GM18526 (cell line): ENCODE results near the gene FBXO5.

Experiments
- POLR2A ChIP-seq: IDR thresholded peaks from 3 replicates; pipeline ENCODE4 v1.6.1; 2011; ENCODE audit not compliant: insufficient read length; ENCODE audit errors: extremely low read depth

FBXO5 gene

GRCh38 chr6:152976749-152977148 is 6.1 kb downstream of the FBXO5 start:
- TF ChIP-seq POLR2A, result no peak

DNA sequence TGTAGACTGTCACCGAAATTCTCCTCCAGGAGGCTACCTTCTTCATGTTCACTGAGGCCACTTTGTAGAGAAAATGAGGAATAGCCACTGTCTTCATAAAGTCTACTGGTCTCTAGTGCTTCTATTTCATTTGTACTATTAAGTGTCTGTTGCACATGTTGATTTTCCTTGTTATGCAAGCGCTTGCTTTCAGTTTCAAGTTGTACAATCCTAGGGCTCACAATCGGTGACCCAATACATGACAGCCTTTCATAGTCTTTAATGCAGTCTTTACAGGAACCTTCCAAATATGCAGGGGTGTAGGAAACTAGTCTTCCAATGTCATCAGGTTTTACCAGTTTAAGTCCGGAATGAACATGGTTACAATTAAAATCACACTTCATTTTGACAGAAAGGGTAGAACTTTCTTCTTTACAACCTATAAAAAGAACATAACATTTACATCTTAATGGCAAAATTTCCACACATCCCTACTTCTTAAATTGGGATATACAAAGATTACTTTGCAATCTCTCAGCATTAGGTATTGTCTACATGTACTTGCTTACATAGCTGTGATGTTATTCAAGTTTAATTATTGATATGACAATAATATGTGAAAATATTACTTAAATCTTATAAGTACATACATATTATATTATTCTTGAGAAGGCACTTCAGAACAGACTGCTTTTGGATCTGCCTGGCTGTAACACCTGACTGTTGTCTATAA is 7.5 kb downstream of the FBXO5 start:
- TF ChIP-seq POLR2A, result no peak

- no peak for TF ChIP-seq POLR2A
Observed at GRCh38 chr6:152973916-152974315, 8.9 kb downstream of the FBXO5 start.

GRCh38 chr6:152969688-152970418 is 13.0 kb downstream of the FBXO5 start:
- TF ChIP-seq POLR2A, result no peak

DNA sequence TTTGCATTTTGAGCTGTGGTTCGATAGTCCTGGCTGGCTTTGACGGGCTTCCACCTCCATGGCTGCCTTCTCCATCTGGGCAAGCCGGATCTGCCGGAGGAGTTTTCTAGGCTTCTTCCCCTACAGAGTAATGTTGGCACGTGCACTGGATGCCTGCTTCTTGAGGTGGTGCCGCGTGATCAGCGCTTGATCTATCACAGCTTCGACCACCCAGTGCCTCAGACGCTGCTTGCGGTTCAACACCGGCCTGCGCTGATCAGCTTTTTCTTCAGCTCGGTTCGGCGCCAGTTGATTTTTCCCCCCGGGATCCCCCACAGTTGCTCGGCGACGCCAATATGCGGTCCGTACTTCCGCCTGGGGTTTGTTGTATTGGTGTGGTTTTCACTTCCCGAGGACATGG is 23.5 kb downstream of the FBXO5 start:
- TF ChIP-seq POLR2A, result no peak

DNA sequence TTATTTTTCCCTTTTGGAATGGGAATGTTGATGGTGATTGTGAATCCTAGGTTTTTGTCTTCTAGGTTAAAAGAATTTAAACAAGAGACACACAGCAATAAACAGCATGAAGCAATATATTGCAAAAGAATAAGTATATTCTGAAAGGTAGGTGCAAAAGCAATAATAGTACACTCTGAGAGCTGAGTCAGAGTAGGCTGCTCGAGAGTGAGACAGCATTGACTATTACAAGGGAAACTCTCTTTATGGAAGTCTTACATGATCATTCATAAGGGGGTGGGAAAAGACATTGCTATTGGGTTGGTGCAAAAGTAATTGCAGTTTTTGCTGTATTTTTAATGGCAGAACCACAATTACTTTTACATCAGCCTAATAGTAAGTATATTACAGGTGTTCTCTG is 25.0 kb downstream of the FBXO5 start:
- TF ChIP-seq POLR2A, result no peak

DNA sequence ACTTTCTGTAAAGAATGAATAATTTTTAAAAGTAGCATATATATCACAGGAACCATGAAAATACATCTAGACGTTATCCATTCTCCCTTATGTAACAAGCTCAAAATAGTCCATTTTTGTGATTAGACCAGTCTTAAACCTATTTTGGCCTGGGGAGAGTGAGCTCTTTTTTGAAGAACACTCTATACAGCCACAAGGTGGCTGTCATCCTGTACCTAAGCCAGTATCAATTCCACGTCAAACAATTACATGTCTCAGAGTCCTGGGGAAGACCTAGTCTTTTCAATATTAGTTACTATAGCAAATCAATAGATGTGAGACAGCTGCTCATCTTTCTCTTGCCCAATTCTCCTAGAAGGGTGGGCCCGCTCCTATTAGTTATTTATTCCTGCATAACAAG is 28.4 kb downstream of the FBXO5 start:
- no peak for TF ChIP-seq POLR2A

DNA sequence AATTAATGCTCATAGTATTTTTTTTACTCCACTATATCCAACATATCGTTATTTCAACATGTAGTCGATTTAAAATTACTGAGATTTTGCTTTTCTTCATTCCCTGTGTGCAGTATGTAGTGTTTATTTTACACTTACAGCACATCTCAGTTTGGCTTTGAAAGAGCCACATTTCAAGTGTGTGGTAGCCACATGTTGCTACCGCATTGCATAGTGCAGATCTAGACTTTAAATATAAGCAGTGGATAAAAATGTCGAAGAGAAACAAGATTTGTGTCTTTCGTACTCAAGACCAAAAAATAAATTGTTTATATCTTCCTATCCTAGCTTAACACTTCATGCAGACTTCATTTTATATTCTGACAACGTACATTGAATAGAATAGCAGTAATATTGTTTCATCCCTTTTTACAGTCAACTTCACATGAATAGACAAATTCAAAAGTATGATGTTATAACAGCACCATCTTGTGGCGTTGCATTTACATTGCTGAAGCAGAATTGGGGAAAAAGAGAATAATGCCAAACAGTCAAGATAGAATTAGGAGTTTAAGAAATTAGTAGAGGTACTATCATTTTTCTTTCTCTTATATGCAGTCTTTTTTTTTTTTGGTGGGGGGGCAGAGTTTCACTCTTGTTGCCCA is 29.9 kb downstream of the FBXO5 start:
- no peak for TF ChIP-seq POLR2A

- no peak for TF ChIP-seq POLR2A
Observed at GRCh38 chr6:152952045-152952444, 30.8 kb downstream of the FBXO5 start.

DNA sequence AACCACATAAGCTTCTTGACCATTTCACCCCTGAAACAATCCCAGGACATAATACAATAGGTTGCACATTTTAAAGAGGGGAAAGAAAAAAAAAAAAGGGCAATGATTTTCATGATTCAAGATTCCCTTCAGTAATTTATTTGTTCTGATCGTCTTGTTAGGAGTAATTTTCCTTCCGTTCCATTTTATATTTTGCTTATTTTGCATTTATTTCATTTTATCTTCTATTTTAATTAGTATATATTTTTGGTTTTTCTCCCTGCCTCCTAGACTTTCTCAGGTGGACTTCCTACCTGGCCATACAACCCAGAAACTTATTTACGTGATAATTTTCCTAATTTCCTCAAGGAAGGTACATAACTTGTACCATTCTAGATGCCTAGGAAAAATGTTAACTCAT is 32.6 kb downstream of the FBXO5 start:
- no peak for TF ChIP-seq POLR2A

- no peak for TF ChIP-seq POLR2A
Observed at GRCh38 chr6:152948150-152948768, 34.6 kb downstream of the FBXO5 start.

DNA sequence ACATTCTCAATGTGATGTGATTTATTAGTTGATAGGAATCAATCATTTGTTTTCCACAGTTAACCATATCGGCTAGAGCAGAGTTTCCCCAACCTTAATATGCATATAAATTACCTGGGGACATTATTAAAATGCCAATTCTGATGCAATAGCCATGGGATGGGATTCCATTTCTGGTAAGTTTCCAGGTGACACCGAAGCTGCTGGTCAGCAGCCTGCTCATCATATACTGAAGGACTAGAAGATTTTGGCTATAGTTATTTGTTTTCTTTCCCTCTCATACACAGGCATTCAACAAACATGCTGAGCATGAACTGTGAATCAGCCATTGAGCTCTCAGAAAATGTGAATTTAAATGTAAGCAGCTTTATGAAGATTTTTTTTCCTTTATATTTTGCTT is 35.8 kb downstream of the FBXO5 start:
- no peak for TF ChIP-seq POLR2A

DNA sequence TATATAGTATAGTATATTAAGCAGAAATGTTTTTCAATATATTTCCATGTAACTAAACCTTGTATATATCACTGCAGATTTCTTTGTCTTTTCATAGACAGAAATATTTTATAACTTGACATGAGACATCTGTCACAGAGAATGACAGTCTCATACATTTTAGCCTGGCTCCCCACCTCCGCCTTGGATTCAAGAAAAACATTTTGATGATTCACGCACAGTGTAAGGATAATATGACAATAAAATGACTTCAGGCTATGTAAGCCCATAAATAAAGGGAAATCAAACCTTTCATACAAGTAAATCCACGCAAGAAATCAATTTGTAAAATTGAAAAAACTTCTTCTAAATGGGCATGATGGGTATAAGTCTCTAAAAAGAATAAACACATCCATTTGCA is 36.4 kb downstream of the FBXO5 start:
- no peak for TF ChIP-seq POLR2A

- no peak for TF ChIP-seq POLR2A
Observed at GRCh38 chr6:152943260-152943897, 39.5 kb downstream of the FBXO5 start.

- TF ChIP-seq POLR2A, result no peak
Observed at GRCh38 chr6:152942319-152942869, 40.4 kb downstream of the FBXO5 start.
